DND-41 (cell line): Measurements from ENCODE around the gene PCDH9.

Experiments used
- ATAC-seq: fragments of 200-7000 bp; cut with Tn5 transposase; 3 replicates; pipeline ENCODE4 v1.9.1; 2021; ENCODE audit warnings: low read depth; ENCODE audit not compliant: insufficient read depth
- DNase-seq: peaks from one replicate; pipeline ENCODE4 v3.0.0-alpha.2; 2020
- H2AFZ ChIP-seq: 2 replicates; pipeline ENCODE4 v1.6.0; 2012; ENCODE audit warnings: low read depth, low read length
- H3K27ac ChIP-seq: 2 replicates; pipeline ENCODE4 v1.5.1; 2012; ENCODE audit warnings: low read length, inconsistent platforms
- H3K27me3 ChIP-seq: fragments of 200-600 bp; sonication (generic); 2 replicates; pipeline ENCODE4 v1.6.0; 2012; ENCODE audit warnings: low read length, mild to moderate bottlenecking, inconsistent platforms; ENCODE audit not compliant: insufficient read depth, poor library complexity
- H3K36me3 ChIP-seq: 2 replicates; pipeline ENCODE4 v1.5.1; 2012; ENCODE audit warnings: low read length, inconsistent platforms; ENCODE audit not compliant: insufficient read depth
- H3K4me1 ChIP-seq: 2 replicates; pipeline ENCODE4 v1.5.1; 2012; ENCODE audit warnings: mild to moderate bottlenecking, low read length; ENCODE audit not compliant: insufficient read depth
- H3K4me2 ChIP-seq: 2 replicates; pipeline ENCODE4 v1.6.0; 2012; ENCODE audit warnings: mild to moderate bottlenecking, moderate library complexity, low read length, inconsistent platforms; ENCODE audit not compliant: insufficient read depth
- H3K4me3 ChIP-seq, 2 experiments: fragments of 200-600 bp in 1 of 2; shearing (Covaris generic) in 1 of 2; 2 replicates each; pipeline ENCODE4 v1.5.1; 2012 to 2016; ENCODE audit warnings: inconsistent platforms in 2 of 2, low read length in 2 of 2, mild to moderate bottlenecking in 2 of 2, low read depth in 1 of 2, moderate library complexity in 1 of 2
- H3K79me2 ChIP-seq: 2 replicates; pipeline ENCODE4 v1.6.0; 2012; ENCODE audit warnings: low read length, inconsistent platforms; ENCODE audit not compliant: insufficient read depth
- H3K9ac ChIP-seq: 2 replicates; pipeline ENCODE4 v1.6.0; 2012; ENCODE audit warnings: low read depth, mild to moderate bottlenecking, inconsistent platforms, low read length, moderate library complexity
- H3K9me3 ChIP-seq: 2 replicates; pipeline ENCODE4 v1.5.1; 2012; ENCODE audit warnings: low read length, moderate library complexity, mild to moderate bottlenecking, inconsistent platforms; ENCODE audit not compliant: insufficient read depth, severe bottlenecking
- H4K20me1 ChIP-seq: 2 replicates; pipeline ENCODE4 v1.6.0; 2012; ENCODE audit warnings: low read length; ENCODE audit not compliant: insufficient read depth
- CTCF ChIP-seq: IDR thresholded peaks from 2 replicates; pipeline ENCODE4 v1.5.1; 2012; ENCODE audit warnings: borderline replicate concordance, low read length, moderate library complexity, mild to moderate bottlenecking; ENCODE audit not compliant: poor library complexity, severe bottlenecking; ENCODE audit errors: extremely low read depth
- EZH2 ChIP-seq: IDR thresholded peaks from 3 replicates; pipeline ENCODE4 v1.6.1; 2012; ENCODE audit warnings: borderline replicate concordance, low read depth, mild to moderate bottlenecking, moderate library complexity, low read length, inconsistent platforms; ENCODE audit not compliant: severe bottlenecking

Gene PCDH9

GRCh38 chr13:66329988-66330451 is 900.1 kb downstream of the PCDH9 start:
- Histone ChIP-seq H3K27me3 (no peaks in the 10 kb centered on the region), H4K20me1 (no peaks in the 10 kb centered on the region), H3K4me1 (peaks cover 8% of the 10 kb centered on the region; the same call in 1 of the 2 replicates), H3K79me2 (no peaks in the 10 kb centered on the region), H3K9me3 (no peaks in the 10 kb centered on the region), H3K4me2 (no peak overlapping the region), H3K9ac (no peak overlapping the region), H3K27ac (no peak overlapping the region), H3K4me3 (no peak overlapping the region), H3K36me3 (no peaks in the 10 kb centered on the region), H2AFZ (peak overlapping the region; percentile 54; the same call in 1 of the 2 replicates)
- no peak for TF ChIP-seq EZH2
- TF ChIP-seq CTCF, result no peak
- ATAC-seq (peak; percentile 29; the same call in 1 of the 3 replicates), DNase-seq (no peak)

- Histone ChIP-seq H3K79me2 (no peaks in the 10 kb centered on the region), H3K27me3 (no peaks in the 10 kb centered on the region), H3K9me3 (no peaks in the 10 kb centered on the region), H3K4me1 (peaks cover 8% of the 10 kb centered on the region; the same call in 1 of the 2 replicates), H3K27ac (no peak overlapping the region), H4K20me1 (no peaks in the 10 kb centered on the region), H3K4me2 (no peak overlapping the region), H3K4me3 (no peak overlapping the region), H3K9ac (no peak overlapping the region), H2AFZ (no peak overlapping the region), H3K36me3 (no peaks in the 10 kb centered on the region)
- TF ChIP-seq EZH2, result no peak
- ATAC-seq (no peak), DNase-seq (no peak)
Measured at GRCh38 chr13:66328476-66328875, 901.7 kb downstream of the PCDH9 start.

- Histone ChIP-seq H3K4me3 (no peak overlapping the region), H3K9ac (no peak overlapping the region), H3K79me2 (no peaks in the 10 kb centered on the region), H3K9me3 (no peaks in the 10 kb centered on the region), H3K27ac (no peak overlapping the region), H3K27me3 (no peaks in the 10 kb centered on the region), H3K4me1 (no peaks in the 10 kb centered on the region), H2AFZ (no peak overlapping the region), H3K4me2 (no peak overlapping the region), H4K20me1 (no peaks in the 10 kb centered on the region), H3K36me3 (no peaks in the 10 kb centered on the region)
- DNase-seq, result no peak
- TF ChIP-seq EZH2 (no peak), CTCF (no peak)
- no peak for ATAC-seq
Measured at GRCh38 chr13:66323745-66324347, 906.3 kb downstream of the PCDH9 start.

- H3K4me1 ChIP-seq, result no peaks in the 10 kb centered on the region
- no peaks in the 10 kb centered on the region for H4K20me1 ChIP-seq
- ATAC-seq (no peak), DNase-seq (no peak)
- TF ChIP-seq EZH2 (no peak), CTCF (no peak)
- H3K9me3 ChIP-seq, result no peaks in the 10 kb centered on the region
- no peaks in the 10 kb centered on the region for H3K79me2 ChIP-seq
- no peak overlapping the region for H3K4me3 ChIP-seq
- no peak overlapping the region for H2AFZ ChIP-seq
- no peaks in the 10 kb centered on the region for H3K36me3 ChIP-seq
- no peak overlapping the region for H3K4me2 ChIP-seq
- no peak overlapping the region for H3K27ac ChIP-seq
- no peak overlapping the region for H3K9ac ChIP-seq
- no peaks in the 10 kb centered on the region for H3K27me3 ChIP-seq
Measured at GRCh38 chr13:66322936-66323335, 907.2 kb downstream of the PCDH9 start.
